HG02588 (cell line): ENCODE measurements around the gene CCNY.
"Not testable (repeated sequence)": the region's sequence is repeated elsewhere in the genome, so short reads cannot be mapped to it uniquely, and the experiment has no call there.

Experiments used
- ATAC-seq: cut with Tn5 transposase; IDR thresholded peaks from one replicate; pipeline ENCODE4 v1.9.1; 2021; ENCODE audit warnings: mild to moderate bottlenecking, moderate library complexity; ENCODE audit not compliant: unreplicated experiment

Gene CCNY

GRCh38 chr10:35336084-35336831 is at the start of gene CCNY:
CCNY (plus strand) TSS chr10:35336509; CDS start chr10:35337054, 545 bp downstream.
- peak; percentile 65 for ATAC-seq

- ATAC-seq, result no peak
Observed at GRCh38 chr10:35289198-35289597, 47.1 kb upstream of the CCNY start.

- ATAC-seq, result no peak
Observed at GRCh38 chr10:35294506-35294905, 41.8 kb upstream of the CCNY start.

GRCh38 chr10:35299016-35299415 is 37.3 kb upstream of the CCNY start:
- no peak for ATAC-seq

GRCh38 chr10:35300063-35300699 is 36.1 kb upstream of the CCNY start:
- ATAC-seq, result peak; percentile 95

- ATAC-seq, result no peak
Observed at GRCh38 chr10:35304649-35305048, 31.7 kb upstream of the CCNY start.

- no peak for ATAC-seq
Observed at GRCh38 chr10:35306852-35307251, 29.5 kb upstream of the CCNY start.

GRCh38 chr10:35307297-35307696 is 29.0 kb upstream of the CCNY start:
- ATAC-seq, result no peak

- ATAC-seq, result no peak
Observed at GRCh38 chr10:35308809-35309208, 27.5 kb upstream of the CCNY start.

GRCh38 chr10:35314142-35314541 is 22.2 kb upstream of the CCNY start:
- ATAC-seq, result not testable (repeated sequence)

GRCh38 chr10:35315235-35315634 is 21.1 kb upstream of the CCNY start:
- ATAC-seq, result not testable (repeated sequence)

- ATAC-seq, result peak; percentile 46
Observed at GRCh38 chr10:35316218-35316967, 19.9 kb upstream of the CCNY start.

- ATAC-seq, result no peak
Observed at GRCh38 chr10:35318551-35318950, 17.8 kb upstream of the CCNY start.

- no peak for ATAC-seq
Observed at GRCh38 chr10:35320341-35320740, 16.0 kb upstream of the CCNY start.

GRCh38 chr10:35322636-35323035 is 13.7 kb upstream of the CCNY start:
- no peak for ATAC-seq

- ATAC-seq, result no peak
Observed at GRCh38 chr10:35324196-35324595, 12.1 kb upstream of the CCNY start.

GRCh38 chr10:35326466-35327235 is 9.7 kb upstream of the CCNY start:
- no peak for ATAC-seq

GRCh38 chr10:35327790-35328403 is 8.4 kb upstream of the CCNY start:
- ATAC-seq, result no peak

GRCh38 chr10:35328404-35329037 is 7.8 kb upstream of the CCNY start:
- no peak for ATAC-seq

GRCh38 chr10:35329520-35329919 is 6.8 kb upstream of the CCNY start:
- ATAC-seq, result no peak
